Measurements from ENCODE around the gene PTGS2.
"Not testable (repeated sequence)": the region's sequence is repeated elsewhere in the genome, so short reads cannot be mapped to it uniquely, and the experiment has no call there.

Gene PTGS2

GRCh38 chr1:186669784-186670183 is 10.4 kb downstream of the PTGS2 start:
- DNase-seq, result not testable (repeated sequence)

GRCh38 chr1:186664217-186664616 is 16.0 kb downstream of the PTGS2 start:
- not testable (repeated sequence) for DNase-seq

DNA sequence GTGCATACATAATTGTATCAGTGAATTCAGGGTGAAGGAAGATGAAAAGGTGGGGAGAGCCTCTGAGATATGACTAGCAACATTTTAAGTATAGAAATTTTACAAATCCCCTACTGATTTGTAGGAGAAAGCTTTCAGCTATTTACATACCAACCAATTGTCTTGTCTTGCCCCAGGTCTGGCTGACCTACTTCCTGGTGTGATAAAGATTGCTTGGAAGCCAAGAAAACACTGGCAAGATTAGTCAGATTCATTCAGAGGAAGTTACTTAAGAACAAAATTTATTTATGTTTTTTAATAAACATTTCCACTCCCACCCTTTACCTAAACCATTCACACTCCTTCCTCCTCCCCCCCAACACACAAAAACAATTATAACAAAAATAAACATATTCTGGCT is 17.5 kb downstream of the PTGS2 start:
- DNase-seq, result no peak

DNA sequence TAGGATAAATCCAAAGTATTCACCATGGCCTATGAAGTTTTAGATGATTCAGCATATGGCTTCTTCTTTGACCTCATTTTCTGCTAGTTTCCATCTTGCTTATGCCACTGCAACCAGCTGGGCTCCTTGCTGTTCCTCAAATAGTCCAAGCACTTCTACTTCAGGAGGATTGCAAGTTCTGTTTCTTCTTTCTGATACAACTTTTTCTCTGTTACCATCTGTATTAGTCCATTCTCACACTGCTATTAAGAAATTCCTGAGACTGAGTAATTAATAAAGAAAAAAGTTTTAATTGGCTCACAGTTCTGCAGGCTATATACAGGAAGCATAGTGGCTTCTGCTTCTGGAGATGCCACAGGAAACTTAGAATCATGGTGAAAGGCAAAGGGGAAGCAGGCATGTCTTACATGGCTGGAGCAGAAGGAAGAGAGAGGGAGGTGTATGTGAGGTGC is 20.3 kb downstream of the PTGS2 start:
- no peak for DNase-seq

DNA sequence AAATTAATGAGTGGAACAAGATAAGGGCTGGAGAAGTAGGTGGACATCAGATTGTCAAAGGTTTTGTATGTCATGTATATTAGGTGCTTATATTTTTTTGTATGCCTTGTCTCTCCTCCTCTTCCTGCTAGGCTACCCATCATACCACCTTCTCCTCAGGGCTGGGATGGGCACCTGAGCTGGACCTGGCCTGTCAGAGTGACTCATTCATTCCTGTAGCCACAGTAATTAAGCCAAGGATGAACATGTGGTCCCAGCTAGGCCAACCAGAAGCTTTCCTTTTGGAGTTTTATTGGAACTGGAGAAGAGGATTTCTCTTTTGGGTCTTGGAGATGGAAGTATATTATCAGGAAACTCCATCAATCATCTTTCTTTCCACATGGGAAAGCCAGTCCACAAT is 21.2 kb downstream of the PTGS2 start:
- DNase-seq, result no peak

DNA sequence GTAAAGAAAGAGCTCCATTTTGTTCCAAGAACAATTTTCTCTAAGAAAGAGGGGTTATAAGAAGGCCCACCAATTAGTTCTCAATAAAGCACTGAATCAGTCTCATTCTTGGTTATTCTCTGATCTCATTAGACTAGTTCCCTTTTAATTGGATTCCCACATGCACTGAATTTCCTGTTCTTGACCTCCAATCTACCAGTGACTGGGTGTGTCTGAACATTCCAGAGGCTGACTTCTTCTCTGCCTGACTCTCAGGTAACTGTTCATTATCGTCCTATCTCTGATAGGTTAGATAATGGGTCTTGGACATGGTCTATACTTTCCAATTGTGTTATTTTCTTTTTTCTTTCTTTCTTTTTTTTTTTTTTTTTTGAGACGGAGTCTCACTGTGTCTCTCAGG is 22.7 kb downstream of the PTGS2 start:
- no peak for DNase-seq

DNA sequence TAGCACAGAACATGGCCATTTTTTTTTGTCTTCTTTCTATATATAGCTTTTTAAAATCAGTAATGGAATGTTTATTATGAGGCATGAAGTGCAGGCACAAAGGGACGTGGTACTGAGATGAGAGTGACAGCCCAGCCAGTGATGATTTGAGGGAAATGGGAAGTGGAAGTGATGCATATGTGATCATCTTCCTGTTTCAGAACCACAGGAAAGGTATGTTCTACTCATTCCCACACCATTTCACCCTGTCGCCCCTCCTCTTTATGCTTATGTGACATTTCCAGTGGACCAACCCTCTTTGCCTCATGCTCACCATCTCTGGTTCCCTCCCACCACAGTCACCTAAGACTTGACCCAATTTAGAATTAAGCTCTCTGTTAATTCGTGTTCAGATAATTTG is 24.3 kb downstream of the PTGS2 start:
- no peak for DNase-seq

DNA sequence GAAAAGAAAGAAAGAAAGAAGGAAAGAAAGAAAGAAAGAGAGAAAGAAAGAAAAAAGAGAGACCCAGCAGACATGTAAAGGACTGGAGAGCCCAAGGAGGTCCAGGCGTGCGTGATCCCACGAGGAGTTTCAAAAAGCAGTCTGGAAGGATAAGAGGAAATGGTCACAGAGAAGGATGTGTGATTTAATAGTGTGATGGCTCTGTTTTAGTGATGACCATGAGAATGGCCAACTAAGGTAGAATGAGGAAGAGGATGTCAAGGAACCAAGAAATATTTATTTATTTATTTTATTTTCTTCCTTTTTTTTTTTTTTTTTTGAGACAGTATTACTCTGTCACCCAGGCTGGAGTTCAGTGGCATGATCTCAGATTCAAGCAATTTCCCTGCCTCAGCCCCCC is 25.5 kb downstream of the PTGS2 start:
- DNase-seq, result no peak

DNA sequence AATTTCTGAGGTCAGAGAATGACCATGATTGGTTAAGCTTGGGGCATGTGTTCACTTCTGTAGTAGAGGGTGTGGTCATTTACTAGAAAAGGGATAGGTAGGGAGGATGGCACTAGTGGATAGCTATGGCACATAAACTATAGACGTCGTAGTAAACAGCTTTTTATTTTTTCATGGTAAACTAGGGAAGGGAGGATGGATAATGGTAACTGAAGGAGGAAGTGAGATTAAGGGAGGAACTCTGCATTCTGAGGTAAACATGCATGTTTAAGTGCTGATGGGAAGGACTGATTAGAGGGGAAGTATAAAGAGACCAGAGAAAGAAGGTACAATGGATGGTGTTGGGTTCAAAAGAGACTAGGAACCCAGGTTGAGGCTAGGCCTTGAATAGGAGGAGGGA is 26.9 kb downstream of the PTGS2 start:
- no peak for DNase-seq

DNA sequence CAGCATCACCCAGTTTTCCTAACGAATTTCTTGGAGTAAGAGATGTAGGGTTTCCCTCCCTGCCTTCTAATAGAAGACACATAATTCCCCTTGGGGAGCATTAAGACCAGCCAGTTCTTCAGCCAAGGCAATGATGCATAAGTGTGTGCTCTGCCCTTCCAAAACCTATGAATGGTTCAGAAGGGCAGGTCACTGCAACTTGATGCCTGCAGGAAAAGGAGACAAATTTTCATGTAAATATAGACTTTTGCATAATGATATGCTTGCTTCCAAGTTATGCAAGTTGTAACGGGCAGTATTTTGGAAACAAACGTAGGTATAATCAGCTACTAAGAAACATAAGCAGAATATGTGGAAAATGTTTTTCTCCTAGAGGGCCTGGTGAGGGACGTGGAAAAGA is 31.6 kb downstream of the PTGS2 start:
- no peak for DNase-seq

DNA sequence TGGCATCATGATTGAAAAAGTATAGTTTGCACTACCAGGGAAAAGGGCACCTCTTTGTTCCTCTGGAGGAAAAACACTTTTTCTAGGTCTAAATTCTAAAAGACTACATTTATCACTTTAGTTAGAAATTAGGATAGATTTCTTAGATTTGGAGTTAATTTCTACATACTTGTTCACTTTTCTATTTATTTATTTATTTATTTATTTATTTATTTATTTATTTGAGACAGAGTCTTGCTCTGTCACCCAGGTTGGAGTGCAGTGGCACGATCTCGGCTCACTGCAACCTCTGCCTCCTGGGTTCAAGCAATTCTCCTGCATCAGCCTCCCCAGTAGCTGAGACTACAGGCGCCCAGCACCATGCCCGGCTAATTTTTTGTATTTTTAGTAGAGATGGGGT is 32.2 kb downstream of the PTGS2 start:
- not testable (repeated sequence) for DNase-seq

DNA sequence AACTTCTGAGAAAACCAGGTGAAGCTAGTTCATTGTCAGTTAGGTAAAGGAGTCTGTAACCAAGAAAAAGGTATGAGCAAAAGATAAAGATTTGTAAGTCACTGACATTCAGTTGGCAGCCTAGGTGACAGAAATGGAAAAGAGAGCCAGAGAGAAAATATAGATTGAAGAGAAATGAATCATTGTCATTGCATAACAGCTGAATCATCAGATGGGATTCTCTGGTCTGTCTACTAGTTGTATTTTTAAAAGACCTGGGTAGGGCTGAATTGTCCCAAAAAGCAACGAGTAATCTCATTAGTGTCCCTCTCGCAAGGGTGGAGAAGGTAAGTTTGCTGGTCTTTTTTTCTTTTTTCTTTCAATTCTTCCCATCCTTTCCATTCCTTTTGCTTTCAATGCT is 36.6 kb downstream of the PTGS2 start:
- DNase-seq, result no peak

DNA sequence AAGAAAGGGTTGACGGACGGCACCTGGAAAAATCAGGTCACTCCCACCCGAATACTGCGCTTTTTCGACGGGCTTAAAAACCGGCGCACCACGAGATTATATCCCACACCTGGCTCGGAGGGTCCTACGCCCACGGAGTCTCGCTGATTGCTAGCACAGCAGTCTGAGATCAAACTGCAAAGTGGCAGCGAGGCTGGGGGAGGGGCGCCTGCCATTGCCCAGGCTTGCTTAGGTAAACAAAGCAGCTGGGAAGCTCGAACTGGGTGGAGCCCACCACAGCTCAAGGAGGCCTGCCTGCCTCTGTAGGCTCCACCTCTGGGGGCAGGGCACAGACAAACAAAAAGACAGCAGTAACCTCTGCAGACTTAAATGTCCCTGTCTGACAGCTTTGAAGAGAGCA is 42.7 kb downstream of the PTGS2 start:
- not testable (repeated sequence) for DNase-seq

DNA sequence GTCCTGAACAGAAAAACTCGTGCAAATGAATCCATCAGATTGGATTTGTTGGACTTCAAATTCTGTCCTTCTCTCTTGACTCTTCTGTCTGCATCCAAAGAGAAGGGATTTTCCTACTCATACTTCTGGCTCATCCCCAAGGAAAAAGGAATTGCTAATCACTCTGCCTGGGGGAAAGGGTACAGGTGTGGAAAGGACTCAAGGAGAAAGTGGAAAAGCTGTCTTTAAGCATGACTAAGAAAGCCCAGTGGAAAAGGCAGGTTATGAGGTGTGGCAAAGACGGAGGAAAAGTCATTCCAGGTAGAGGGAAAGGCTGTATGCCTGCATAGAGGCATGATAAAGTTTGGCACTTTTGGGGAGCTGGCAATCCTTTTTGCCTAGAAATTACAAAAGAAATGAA is 43.4 kb downstream of the PTGS2 start:
- no peak for DNase-seq

DNA sequence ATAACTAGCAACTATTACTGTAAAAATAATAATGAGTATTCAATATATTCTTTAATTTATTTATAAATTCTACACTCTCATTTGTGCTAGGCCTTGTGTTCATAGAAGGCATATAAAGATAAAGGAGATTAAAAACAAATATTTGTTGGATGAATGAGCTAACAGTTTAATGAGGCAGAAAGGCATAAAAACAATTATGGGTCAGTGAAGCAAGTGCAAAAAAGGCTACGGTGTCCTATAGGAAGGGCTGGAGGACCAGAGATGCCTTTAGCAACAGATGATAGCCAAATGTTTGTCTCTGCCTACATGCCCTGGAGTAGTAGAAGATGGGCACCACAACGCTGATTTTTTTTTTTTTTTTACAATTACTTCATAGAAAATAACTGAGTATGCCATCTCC is 45.7 kb downstream of the PTGS2 start:
- DNase-seq, result no peak

DNA sequence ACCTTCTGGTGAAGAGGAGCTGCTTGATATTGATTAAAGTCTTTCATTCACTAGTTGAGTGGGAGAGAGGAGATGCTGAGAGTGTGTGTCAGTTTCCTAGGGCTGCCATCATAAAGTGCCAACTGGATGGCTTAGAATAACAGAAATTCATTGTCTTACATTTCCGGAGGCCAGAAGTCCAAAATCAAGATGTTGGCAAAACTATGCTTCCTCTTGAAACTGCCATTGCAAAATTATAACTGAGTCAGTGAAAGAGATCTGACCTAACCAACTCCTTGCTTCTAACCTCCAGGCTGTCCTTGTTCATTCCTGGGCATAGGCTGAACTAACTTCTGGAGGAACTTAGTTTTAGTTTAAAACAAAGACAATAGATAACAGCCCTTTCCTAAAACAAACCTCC is 47.1 kb downstream of the PTGS2 start:
- no peak for DNase-seq

DNA sequence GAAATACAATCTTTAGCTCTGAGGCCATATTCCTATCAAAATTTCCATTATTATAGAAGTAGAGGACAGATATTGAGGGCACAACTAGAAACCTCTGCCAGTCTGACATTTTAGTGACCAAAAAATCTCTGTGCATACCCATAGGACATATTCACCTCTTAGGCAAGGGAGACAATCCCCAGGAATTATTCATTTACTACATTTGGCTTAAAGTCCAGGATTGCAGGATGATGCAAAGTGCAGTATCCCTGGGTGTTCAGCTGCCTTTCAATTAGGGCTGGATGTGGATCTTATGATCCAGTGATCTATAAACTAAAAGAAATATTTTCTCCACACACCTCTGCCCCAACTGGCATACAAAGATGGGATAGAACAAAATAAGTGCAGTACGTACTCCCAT is 50.9 kb downstream of the PTGS2 start:
- DNase-seq, result no peak

DNA sequence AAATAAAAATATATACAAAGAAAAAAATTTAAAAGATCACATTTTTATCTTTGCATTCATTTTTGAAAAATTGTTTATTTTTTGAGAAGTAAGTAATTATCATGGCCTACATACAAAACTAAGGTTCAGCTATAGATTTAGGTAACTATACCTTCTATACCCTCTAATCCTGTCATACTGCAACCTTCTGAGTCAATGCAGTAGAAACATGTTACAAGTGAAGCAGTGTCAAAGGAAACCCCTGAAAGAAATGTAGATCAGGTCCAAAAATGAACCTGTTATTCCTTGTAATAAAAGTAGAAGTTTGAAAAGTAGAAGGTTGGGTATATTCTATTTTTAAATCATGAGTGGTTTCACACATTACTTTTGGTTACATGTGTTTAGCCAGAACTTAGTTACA is 51.3 kb downstream of the PTGS2 start:
- DNase-seq, result no peak

DNA sequence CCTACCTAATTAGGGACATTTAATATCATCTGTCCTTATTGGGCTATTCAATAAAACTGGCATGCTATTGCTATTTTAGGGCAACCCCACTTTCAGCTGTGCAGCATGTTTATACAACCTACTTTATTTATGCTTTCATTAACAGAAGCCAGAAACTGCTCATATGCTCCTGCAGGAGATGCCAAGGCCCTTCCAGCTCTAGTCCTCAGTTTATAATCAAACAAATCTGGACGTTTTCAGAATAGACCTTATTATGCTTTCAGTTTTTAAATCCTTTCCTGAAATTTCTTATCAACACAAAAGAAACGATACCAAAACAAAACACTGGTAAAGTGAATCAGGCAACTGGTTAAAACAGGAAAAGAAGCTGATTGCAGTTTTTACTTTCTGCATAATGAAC is 53.2 kb downstream of the PTGS2 start:
- no peak for DNase-seq

- DNase-seq, result no peak
Observed at GRCh38 chr1:186626356-186626932, 53.8 kb downstream of the PTGS2 start.

- no peak for DNase-seq
Observed at GRCh38 chr1:186623551-186623950, 56.7 kb downstream of the PTGS2 start.

Data from NCI-H524 treated with DMSO at 0.1 percent for 48 hours (cell line).